B cell (primary cell): ENCODE data around the gene FRMPD1.

Experiments used
- CTCF ChIP-seq: fragments of 200-600 bp; IDR thresholded peaks from one replicate; pipeline ENCODE4 v1.8.0; 2022; ENCODE audit warnings: antibody characterized with exemption, mild to moderate bottlenecking
- EZH2 ChIP-seq: IDR thresholded peaks from 2 replicates; pipeline ENCODE4 v1.6.1; 2012; ENCODE audit warnings: borderline replicate concordance, low read depth, mild to moderate bottlenecking, moderate library complexity, low read length; ENCODE audit not compliant: insufficient read depth, poor library complexity, severe bottlenecking

- no peak for TF ChIP-seq CTCF
- no peak for TF ChIP-seq EZH2
These were observed 57.0 kb downstream of the FRMPD1 start for GRCh38 chr9:37707748-37708147.
